ENCODE results near the gene NACAD. TPM values are rescaled to one million over a fixed set of nuclear protein-coding genes. Genes with fewer than 3 reads are reported as not detected.
A peak's percentile ranks its signal among the peaks of the same experiment; 100 is the strongest.

Gene NACAD
- total RNA-seq = 1.0 TPM

GRCh38 chr7:45088821-45089340, at the start of gene NACAD:
NACAD (minus strand) TSS chr7:45088969; CDS start chr7:45088894, 75 bp downstream.
- peak within 1 kb of the TSS; percentile 45 to 69 (median 51) for H3K9ac ChIP-seq (ENCODE audit: low read depth in 1 of 3, low read length in 3 of 3)
- peaks cover 0 to 5% (median 0%) of the 10 kb centered on the region in 3 donors for H3K4me1 ChIP-seq (ENCODE audit: control insufficient read depth in 3 of 3, insufficient read depth in 3 of 3, low read length in 3 of 3)
- no peaks in the 10 kb centered on the region for H3K9me3 ChIP-seq (ENCODE audit: control insufficient read depth in 3 of 3, low read length in 3 of 3)
- no peaks in the 10 kb centered on the region for H3K36me3 ChIP-seq (ENCODE audit: control insufficient read depth in 3 of 3, insufficient read depth in 3 of 3, low read length in 3 of 3)
- peak within 1 kb of the TSS; percentile 66 to 72 (median 66) for H3K4me3 ChIP-seq (ENCODE audit: low read length in 3 of 3)
- H3K27me3 ChIP-seq (ENCODE audit: control insufficient read depth in 3 of 3, insufficient read depth in 3 of 3, low read length in 3 of 3) = peaks cover 0 to 8% (median 7%) of the 10 kb centered on the region in 3 donors
- no peak within 1 kb of the TSS for H3K27ac ChIP-seq (ENCODE audit: low read depth, low read length)

- H3K27ac ChIP-seq (ENCODE audit: low read depth, low read length) = no peak overlapping the region
- H3K36me3 ChIP-seq (ENCODE audit: control insufficient read depth in 3 of 3, insufficient read depth in 3 of 3, low read length in 3 of 3) = no peaks in the 10 kb centered on the region
- H3K9ac ChIP-seq (ENCODE audit: low read depth in 1 of 3, low read length in 3 of 3) = no peak overlapping the region
- H3K4me1 ChIP-seq (ENCODE audit: control insufficient read depth in 3 of 3, insufficient read depth in 3 of 3, low read length in 3 of 3) = no peaks in the 10 kb centered on the region
- H3K9me3 ChIP-seq (ENCODE audit: control insufficient read depth in 3 of 3, low read length in 3 of 3) = no peaks in the 10 kb centered on the region
- no peaks in the 10 kb centered on the region for H3K27me3 ChIP-seq (ENCODE audit: control insufficient read depth in 3 of 3, insufficient read depth in 3 of 3, low read length in 3 of 3)
- no peak overlapping the region for H3K4me3 ChIP-seq (ENCODE audit: low read length in 3 of 3)
Observed at GRCh38 chr7:45136106-45137060, 47.6 kb upstream of the NACAD start.

GRCh38 chr7:45133877-45134276, 45.1 kb upstream of the NACAD start:
- H3K27ac ChIP-seq (ENCODE audit: low read depth, low read length) = no peak overlapping the region
- H3K4me3 ChIP-seq (ENCODE audit: low read length in 3 of 3) = no peak overlapping the region
- H3K9ac ChIP-seq (ENCODE audit: low read depth in 1 of 3, low read length in 3 of 3) = no peak overlapping the region
- no peaks in the 10 kb centered on the region for H3K9me3 ChIP-seq (ENCODE audit: control insufficient read depth in 3 of 3, low read length in 3 of 3)
- H3K36me3 ChIP-seq (ENCODE audit: control insufficient read depth in 3 of 3, insufficient read depth in 3 of 3, low read length in 3 of 3) = no peaks in the 10 kb centered on the region
- H3K4me1 ChIP-seq (ENCODE audit: control insufficient read depth in 3 of 3, insufficient read depth in 3 of 3, low read length in 3 of 3) = no peaks in the 10 kb centered on the region
- no peaks in the 10 kb centered on the region for H3K27me3 ChIP-seq (ENCODE audit: control insufficient read depth in 3 of 3, insufficient read depth in 3 of 3, low read length in 3 of 3)

DNA sequence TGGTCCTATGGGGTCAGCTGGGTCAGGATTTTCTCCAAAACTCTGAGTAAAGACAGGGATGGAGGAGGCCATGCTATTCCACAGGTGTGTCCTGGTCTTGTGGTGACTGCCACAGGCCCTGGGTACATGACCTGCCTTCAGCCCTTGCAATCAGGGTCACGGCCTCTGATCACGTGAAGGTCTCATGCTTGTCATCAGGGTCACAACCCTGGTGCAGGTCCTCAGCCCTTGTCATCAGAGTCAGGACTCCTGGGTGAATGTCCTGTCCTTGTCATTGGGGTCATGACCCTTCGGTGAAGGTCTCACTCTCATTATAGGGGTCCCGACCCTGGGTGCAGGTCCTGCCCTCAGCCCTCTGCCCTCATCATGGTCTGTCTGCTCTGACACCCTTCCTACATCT, 44.6 kb upstream of the NACAD start:
- Histone ChIP-seq H3K27me3 (ENCODE audit: control insufficient read depth in 3 of 3, insufficient read depth in 3 of 3, low read length in 3 of 3) (no peaks in the 10 kb centered on the region), H3K4me3 (ENCODE audit: low read length in 3 of 3) (no peak overlapping the region), H3K9ac (ENCODE audit: low read depth in 1 of 3, low read length in 3 of 3) (no peak overlapping the region), H3K27ac (ENCODE audit: low read depth, low read length) (no peak overlapping the region), H3K9me3 (ENCODE audit: control insufficient read depth in 3 of 3, low read length in 3 of 3) (no peaks in the 10 kb centered on the region), H3K36me3 (ENCODE audit: control insufficient read depth in 3 of 3, insufficient read depth in 3 of 3, low read length in 3 of 3) (no peaks in the 10 kb centered on the region), H3K4me1 (ENCODE audit: control insufficient read depth in 3 of 3, insufficient read depth in 3 of 3, low read length in 3 of 3) (no peaks in the 10 kb centered on the region)

DNA sequence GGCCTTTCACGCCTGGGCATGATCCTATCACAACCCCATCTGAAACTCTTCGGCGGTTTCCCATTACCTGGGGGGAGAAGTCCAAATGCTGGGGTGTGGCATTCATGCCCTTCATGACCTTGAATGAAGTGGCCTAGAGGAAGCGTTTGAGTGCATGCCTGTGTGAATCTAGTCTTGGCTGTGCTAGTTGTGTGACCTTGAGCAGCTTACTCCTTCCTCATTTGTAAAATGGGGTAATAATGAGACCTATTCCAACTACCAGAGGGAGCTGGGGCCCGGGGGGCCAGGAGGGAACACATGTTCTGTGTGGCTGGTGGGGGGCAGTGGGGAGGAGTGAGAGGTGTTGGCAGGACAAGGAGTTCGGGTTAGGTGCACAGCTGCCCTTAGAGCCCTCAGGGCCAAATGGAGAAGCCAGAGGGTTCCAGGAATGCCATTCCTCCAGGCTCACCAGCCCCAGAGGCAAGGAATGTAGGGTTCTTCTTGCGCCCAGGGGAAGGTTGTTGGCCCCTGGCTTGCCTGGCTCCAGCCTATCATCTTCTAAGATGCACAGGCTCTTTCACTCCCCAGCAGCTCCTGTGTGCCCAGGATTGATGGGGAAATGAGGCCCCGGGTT, 44.0 kb upstream of the NACAD start:
- Histone ChIP-seq H3K27ac (ENCODE audit: low read depth, low read length) (no peak overlapping the region), H3K27me3 (ENCODE audit: control insufficient read depth in 3 of 3, insufficient read depth in 3 of 3, low read length in 3 of 3) (no peaks in the 10 kb centered on the region), H3K9me3 (ENCODE audit: control insufficient read depth in 3 of 3, low read length in 3 of 3) (no peaks in the 10 kb centered on the region), H3K36me3 (ENCODE audit: control insufficient read depth in 3 of 3, insufficient read depth in 3 of 3, low read length in 3 of 3) (no peaks in the 10 kb centered on the region), H3K9ac (ENCODE audit: low read depth in 1 of 3, low read length in 3 of 3) (no peak overlapping the region), H3K4me1 (ENCODE audit: control insufficient read depth in 3 of 3, insufficient read depth in 3 of 3, low read length in 3 of 3) (no peaks in the 10 kb centered on the region), H3K4me3 (ENCODE audit: low read length in 3 of 3) (no peak overlapping the region)

DNA sequence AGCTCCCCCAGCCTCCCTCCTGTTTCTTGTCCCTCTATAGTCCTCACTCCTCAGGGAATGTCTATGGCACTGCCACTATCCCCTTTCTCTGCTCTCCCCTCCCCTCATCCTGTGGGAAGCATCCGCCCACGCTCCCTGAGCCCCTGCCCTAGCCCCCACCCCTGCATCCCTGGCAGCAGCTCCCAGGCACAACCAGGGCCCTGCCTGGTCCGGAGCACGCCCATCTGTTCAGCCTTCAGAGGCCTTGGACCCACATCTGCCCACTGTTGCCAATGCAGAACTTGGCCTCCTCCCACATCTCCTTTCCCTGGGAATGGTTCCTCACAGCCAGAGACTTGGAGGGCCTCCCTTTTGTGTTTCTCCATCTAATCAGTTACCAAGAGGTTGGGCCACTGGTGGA, 43.1 kb upstream of the NACAD start:
- Histone ChIP-seq H3K36me3 (ENCODE audit: control insufficient read depth in 3 of 3, insufficient read depth in 3 of 3, low read length in 3 of 3) (no peaks in the 10 kb centered on the region), H3K27me3 (ENCODE audit: control insufficient read depth in 3 of 3, insufficient read depth in 3 of 3, low read length in 3 of 3) (no peaks in the 10 kb centered on the region), H3K9me3 (ENCODE audit: control insufficient read depth in 3 of 3, low read length in 3 of 3) (no peaks in the 10 kb centered on the region), H3K27ac (ENCODE audit: low read depth, low read length) (no peak overlapping the region), H3K4me1 (ENCODE audit: control insufficient read depth in 3 of 3, insufficient read depth in 3 of 3, low read length in 3 of 3) (no peaks in the 10 kb centered on the region), H3K9ac (ENCODE audit: low read depth in 1 of 3, low read length in 3 of 3) (peak overlapping the region in 1 of 3 donors; percentile 3), H3K4me3 (ENCODE audit: low read length in 3 of 3) (no peak overlapping the region)

DNA sequence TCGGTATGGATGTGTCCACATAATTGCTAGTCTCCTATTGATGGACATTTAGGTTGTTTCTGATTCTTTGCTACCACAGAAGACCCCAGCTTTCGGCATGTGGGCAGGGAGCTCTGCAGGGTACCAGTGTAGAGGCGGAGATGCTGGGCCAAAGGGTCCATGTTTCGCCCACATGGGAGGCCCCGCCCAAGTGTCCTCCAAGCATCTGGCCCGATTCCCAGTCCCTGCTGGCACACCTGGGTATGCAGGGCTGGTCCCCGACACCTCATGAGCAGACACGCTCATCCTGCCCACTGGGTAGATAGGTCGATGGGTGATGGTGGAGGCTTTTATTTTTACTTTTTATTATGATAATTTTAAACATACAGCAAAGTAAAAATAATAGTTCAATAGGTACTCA, 42.1 kb upstream of the NACAD start:
- Histone ChIP-seq H3K4me3 (ENCODE audit: low read length in 3 of 3) (no peak overlapping the region), H3K27me3 (ENCODE audit: control insufficient read depth in 3 of 3, insufficient read depth in 3 of 3, low read length in 3 of 3) (no peaks in the 10 kb centered on the region), H3K9me3 (ENCODE audit: control insufficient read depth in 3 of 3, low read length in 3 of 3) (no peaks in the 10 kb centered on the region), H3K27ac (ENCODE audit: low read depth, low read length) (no peak overlapping the region), H3K36me3 (ENCODE audit: control insufficient read depth in 3 of 3, insufficient read depth in 3 of 3, low read length in 3 of 3) (no peaks in the 10 kb centered on the region), H3K4me1 (ENCODE audit: control insufficient read depth in 3 of 3, insufficient read depth in 3 of 3, low read length in 3 of 3) (no peaks in the 10 kb centered on the region), H3K9ac (ENCODE audit: low read depth in 1 of 3, low read length in 3 of 3) (no peak overlapping the region)

- H3K27me3 ChIP-seq (ENCODE audit: control insufficient read depth in 3 of 3, insufficient read depth in 3 of 3, low read length in 3 of 3) = no peaks in the 10 kb centered on the region
- no peaks in the 10 kb centered on the region for H3K36me3 ChIP-seq (ENCODE audit: control insufficient read depth in 3 of 3, insufficient read depth in 3 of 3, low read length in 3 of 3)
- H3K4me3 ChIP-seq (ENCODE audit: low read length in 3 of 3) = no peak overlapping the region
- no peaks in the 10 kb centered on the region for H3K4me1 ChIP-seq (ENCODE audit: control insufficient read depth in 3 of 3, insufficient read depth in 3 of 3, low read length in 3 of 3)
- H3K27ac ChIP-seq (ENCODE audit: low read depth, low read length) = no peak overlapping the region
- H3K9me3 ChIP-seq (ENCODE audit: control insufficient read depth in 3 of 3, low read length in 3 of 3) = no peaks in the 10 kb centered on the region
- H3K9ac ChIP-seq (ENCODE audit: low read depth in 1 of 3, low read length in 3 of 3) = no peak overlapping the region
Observed at GRCh38 chr7:45129906-45130305, 41.1 kb upstream of the NACAD start.

GRCh38 chr7:45129181-45129800, 40.5 kb upstream of the NACAD start:
- H3K9ac ChIP-seq (ENCODE audit: low read depth in 1 of 3, low read length in 3 of 3) = no peak overlapping the region
- H3K27me3 ChIP-seq (ENCODE audit: control insufficient read depth in 3 of 3, insufficient read depth in 3 of 3, low read length in 3 of 3) = no peaks in the 10 kb centered on the region
- H3K4me3 ChIP-seq (ENCODE audit: low read length in 3 of 3) = no peak overlapping the region
- no peaks in the 10 kb centered on the region for H3K36me3 ChIP-seq (ENCODE audit: control insufficient read depth in 3 of 3, insufficient read depth in 3 of 3, low read length in 3 of 3)
- H3K4me1 ChIP-seq (ENCODE audit: control insufficient read depth in 3 of 3, insufficient read depth in 3 of 3, low read length in 3 of 3) = no peaks in the 10 kb centered on the region
- no peak overlapping the region for H3K27ac ChIP-seq (ENCODE audit: low read depth, low read length)
- no peaks in the 10 kb centered on the region for H3K9me3 ChIP-seq (ENCODE audit: control insufficient read depth in 3 of 3, low read length in 3 of 3)

GRCh38 chr7:45126920-45127319, 38.2 kb upstream of the NACAD start:
- H3K4me3 ChIP-seq (ENCODE audit: low read length in 3 of 3) = no peak overlapping the region
- H3K4me1 ChIP-seq (ENCODE audit: control insufficient read depth in 3 of 3, insufficient read depth in 3 of 3, low read length in 3 of 3) = no peaks in the 10 kb centered on the region
- no peaks in the 10 kb centered on the region for H3K27me3 ChIP-seq (ENCODE audit: control insufficient read depth in 3 of 3, insufficient read depth in 3 of 3, low read length in 3 of 3)
- no peaks in the 10 kb centered on the region for H3K36me3 ChIP-seq (ENCODE audit: control insufficient read depth in 3 of 3, insufficient read depth in 3 of 3, low read length in 3 of 3)
- H3K9ac ChIP-seq (ENCODE audit: low read depth in 1 of 3, low read length in 3 of 3) = no peak overlapping the region
- no peaks in the 10 kb centered on the region for H3K9me3 ChIP-seq (ENCODE audit: control insufficient read depth in 3 of 3, low read length in 3 of 3)
- H3K27ac ChIP-seq (ENCODE audit: low read depth, low read length) = no peak overlapping the region
